GM10266 (cell line): ENCODE measurements around the gene SRP14.

Experiments used
- DNase-seq: peaks from one replicate; pipeline ENCODE4 v3.0.0; 2012; ENCODE audit errors: extremely low spot score
- CTCF ChIP-seq: IDR thresholded peaks from 2 replicates; pipeline ENCODE4 v1.5.1; 2012; ENCODE audit warnings: mild to moderate bottlenecking, low read depth; ENCODE audit not compliant: control insufficient read depth, insufficient read depth; ENCODE audit errors: missing control alignments

The SRP14 gene

GRCh38 chr15:40038638-40039543, at the start of gene SRP14:
Gene SRP14, minus strand, starts transcription at chr15:40039181. Its CDS starts 65 bp downstream, at chr15:40039116.
- peak; percentile 90 for DNase-seq
- no peak for TF ChIP-seq CTCF

- no peak for TF ChIP-seq CTCF
- no peak for DNase-seq
These were observed 49.3 kb upstream of the SRP14 start for GRCh38 chr15:40087991-40088928.

- no peak for DNase-seq
These were observed 48.3 kb upstream of the SRP14 start for GRCh38 chr15:40087068-40087810.

GRCh38 chr15:40085266-40085665, 46.3 kb upstream of the SRP14 start:
- TF ChIP-seq CTCF: no peak

More at GRCh38 chr15:40087068-40087810, 48.3 kb upstream of the SRP14 start:
- TF ChIP-seq CTCF: no peak

GRCh38 chr15:40084650-40085049, 45.7 kb upstream of the SRP14 start:
- TF ChIP-seq CTCF: no peak
- DNase-seq: no peak

More at GRCh38 chr15:40085266-40085665, 46.3 kb upstream of the SRP14 start:
- no peak for DNase-seq

- no peak for TF ChIP-seq CTCF
- no peak for DNase-seq
These were observed 43.4 kb upstream of the SRP14 start for GRCh38 chr15:40082195-40082883.
